B cell (primary cell): ENCODE results near the gene SLC18A2.

Experiments
- EZH2 ChIP-seq: IDR thresholded peaks from 2 replicates; pipeline ENCODE4 v1.6.1; 2012; ENCODE audit warnings: borderline replicate concordance, low read depth, mild to moderate bottlenecking, moderate library complexity, low read length; ENCODE audit not compliant: insufficient read depth, poor library complexity, severe bottlenecking
- TF ChIP-seq, protein P1 (sequence below): fragments of 200-600 bp; IDR thresholded peaks from one replicate; pipeline ENCODE4 v1.8.0; 2022; ENCODE audit warnings: antibody characterized with exemption, mild to moderate bottlenecking

DNA sequence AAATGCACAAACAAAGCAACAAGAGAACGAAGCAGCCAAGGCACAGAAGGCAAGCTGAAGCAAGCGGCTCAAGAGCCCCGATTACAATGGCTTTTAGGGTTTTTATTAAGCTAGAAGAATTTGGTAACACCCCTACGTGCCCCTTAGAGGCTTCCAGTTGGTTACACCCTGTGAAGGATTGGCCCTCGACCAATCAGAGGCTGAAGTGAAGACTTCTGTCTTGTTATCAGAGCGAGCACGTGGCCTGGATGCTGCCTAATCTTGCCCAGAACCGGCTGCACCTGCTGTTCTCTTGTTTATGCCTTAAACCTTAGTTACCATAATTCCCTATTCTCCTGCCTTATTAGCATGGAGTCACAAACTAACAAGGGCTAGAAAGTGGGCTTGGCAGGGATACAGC, 22.3 kb upstream of the SLC18A2 start:
- TF ChIP-seq, protein P1, sequence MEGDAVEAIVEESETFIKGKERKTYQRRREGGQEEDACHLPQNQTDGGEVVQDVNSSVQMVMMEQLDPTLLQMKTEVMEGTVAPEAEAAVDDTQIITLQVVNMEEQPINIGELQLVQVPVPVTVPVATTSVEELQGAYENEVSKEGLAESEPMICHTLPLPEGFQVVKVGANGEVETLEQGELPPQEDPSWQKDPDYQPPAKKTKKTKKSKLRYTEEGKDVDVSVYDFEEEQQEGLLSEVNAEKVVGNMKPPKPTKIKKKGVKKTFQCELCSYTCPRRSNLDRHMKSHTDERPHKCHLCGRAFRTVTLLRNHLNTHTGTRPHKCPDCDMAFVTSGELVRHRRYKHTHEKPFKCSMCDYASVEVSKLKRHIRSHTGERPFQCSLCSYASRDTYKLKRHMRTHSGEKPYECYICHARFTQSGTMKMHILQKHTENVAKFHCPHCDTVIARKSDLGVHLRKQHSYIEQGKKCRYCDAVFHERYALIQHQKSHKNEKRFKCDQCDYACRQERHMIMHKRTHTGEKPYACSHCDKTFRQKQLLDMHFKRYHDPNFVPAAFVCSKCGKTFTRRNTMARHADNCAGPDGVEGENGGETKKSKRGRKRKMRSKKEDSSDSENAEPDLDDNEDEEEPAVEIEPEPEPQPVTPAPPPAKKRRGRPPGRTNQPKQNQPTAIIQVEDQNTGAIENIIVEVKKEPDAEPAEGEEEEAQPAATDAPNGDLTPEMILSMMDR: no peak
- no peak for TF ChIP-seq EZH2
